GM23248 (cell line): Measurements from ENCODE around the gene FBXO39. TPM values are rescaled to one million over a fixed set of nuclear protein-coding genes. Genes with fewer than 3 reads are reported as not detected.

Experiments
- DNase-seq: peaks from one replicate; pipeline ENCODE4 v3.0.0-alpha.2; 2015
- H2AFZ ChIP-seq: fragments of 200-600 bp; sonication (generic); 2 replicates; pipeline ENCODE4 v1.6.1; 2016; ENCODE audit warnings: antibody characterized with exemption
- H3F3A ChIP-seq: fragments of 200-600 bp; sonication (generic); 2 replicates; pipeline ENCODE4 v1.6.1; 2016; ENCODE audit warnings: mild to moderate bottlenecking, antibody characterized with exemption, mixed run types; ENCODE audit not compliant: insufficient read depth
- H3K27ac ChIP-seq: fragments of 200-600 bp; sonication (generic); 2 replicates; pipeline ENCODE4 v1.5.1; 2016; ENCODE audit warnings: mild to moderate bottlenecking
- H3K27me3 ChIP-seq: fragments of 200-600 bp; sonication (generic); replicated peaks from 2 replicates; pipeline ENCODE4 v1.6.1; 2016; ENCODE audit warnings: mild to moderate bottlenecking; ENCODE audit not compliant: insufficient read depth
- H3K36me3 ChIP-seq: fragments of 200-600 bp; sonication (generic); 2 replicates; pipeline ENCODE4 v1.6.1; 2016; ENCODE audit warnings: low read depth, mild to moderate bottlenecking
- H3K4me1 ChIP-seq: fragments of 200-600 bp; sonication (generic); 2 replicates; pipeline ENCODE4 v1.6.1; 2016; ENCODE audit warnings: mild to moderate bottlenecking; ENCODE audit not compliant: insufficient read depth
- H3K4me2 ChIP-seq: fragments of 200-600 bp; sonication (generic); one replicate; pipeline ENCODE4 v1.6.1; 2016; ENCODE audit warnings: mild to moderate bottlenecking; ENCODE audit not compliant: unreplicated experiment
- H3K4me3 ChIP-seq: fragments of 200-600 bp; sonication (generic); 2 replicates; pipeline ENCODE4 v1.5.1; 2016; ENCODE audit warnings: mild to moderate bottlenecking
- H3K79me2 ChIP-seq: fragments of 200-600 bp; sonication (generic); 2 replicates; pipeline ENCODE4 v1.6.1; 2016; ENCODE audit warnings: mild to moderate bottlenecking; ENCODE audit not compliant: insufficient read depth
- H3K9ac ChIP-seq: fragments of 200-600 bp; sonication (generic); 2 replicates; pipeline ENCODE4 v1.6.1; 2016; ENCODE audit warnings: mild to moderate bottlenecking
- H3K9me2 ChIP-seq: fragments of 200-600 bp; sonication (generic); 2 replicates; pipeline ENCODE4 v1.6.1; 2016; ENCODE audit warnings: mixed run types, mild to moderate bottlenecking, moderate library complexity; ENCODE audit not compliant: insufficient read depth
- H3K9me3 ChIP-seq: fragments of 200-600 bp; sonication (generic); one replicate; pipeline ENCODE4 v1.6.1; 2017; ENCODE audit warnings: low read depth
- H4K20me1 ChIP-seq: fragments of 200-600 bp; sonication (generic); 2 replicates; pipeline ENCODE4 v1.6.0; 2016; ENCODE audit not compliant: insufficient read depth
- EZH2 ChIP-seq: fragments of 200-600 bp; sonication (generic); IDR thresholded peaks from 2 replicates; pipeline ENCODE4 v1.6.1; 2018; ENCODE audit warnings: antibody characterized with exemption, mild to moderate bottlenecking; ENCODE audit not compliant: insufficient read depth, poor library complexity, severe bottlenecking
- EZH2phosphoT487 ChIP-seq: fragments of 200-600 bp; sonication (generic); IDR thresholded peaks from 2 replicates; pipeline ENCODE4 v1.6.1; 2018; ENCODE audit warnings: antibody characterized with exemption, moderate library complexity, mild to moderate bottlenecking, low read depth; ENCODE audit not compliant: insufficient read depth
- WGBS, 2 experiments: methylation state at CpG; one replicate each; pipeline ENCODE4 v1.1.6; 2015 to 2017; ENCODE audit warnings: low lambda C conversion rate in 2 of 2, low coverage in 1 of 2; ENCODE audit errors: missing lambda C conversion rate in 2 of 2; 5-methylcytosine and 5-hydroxymethylcytosine counted together
- in situ Hi-C: fragments of 300-500 bp; cut with MboI; formaldehyde crosslinking; loops from 2 replicates; pipeline ENCODE4 v1.15.0; 2020
- polyA plus RNA-seq: library from polyadenylated mRNA; unstranded; fragments of >200 nt; fragmentation: Nextera tagmentation; extraction: Ambion mirVana; gene quantifications from 2 replicates; pipeline ENCODE4 v1.2.1, GENCODE V29; 2016
- total RNA-seq: library from RNA; depleted of rRNA; stranded (reverse); fragments of >200 nt; shearing (Covaris generic); gene quantifications from 2 replicates; pipeline ENCODE4 v1.2.3, GENCODE V29; 2014

FBXO39 gene
- total and polyA plus RNA-seq, 2 experiments from 2014 or later, result 1.1 TPM; not detected in 1

GRCh38 chr17:6780886-6781285, 4.9 kb downstream of the FBXO39 start:
- H2AFZ ChIP-seq, result no peak overlapping the region
- in situ Hi-C loops, result no loop called here
- no peaks in the 10 kb centered on the region for H3F3A ChIP-seq
- no peak for TF ChIP-seq EZH2phosphoT487
- TF ChIP-seq EZH2, result no peak
- H3K79me2 ChIP-seq, result no peaks in the 10 kb centered on the region
- no peaks in the 10 kb centered on the region for H4K20me1 ChIP-seq
- H3K27me3 ChIP-seq, result 0 out of 2 replicates have a peak, but pooled peaks cover 7% of the 10 kb centered on the region
- no peaks in the 10 kb centered on the region for H3K9me2 ChIP-seq
- H3K4me1 ChIP-seq, result no peaks in the 10 kb centered on the region
- 75% methylated on average over 3 of the region's 3 CpGs for WGBS, 2 experiments
- no peak overlapping the region for H3K9ac ChIP-seq
- H3K4me2 ChIP-seq, result no peak overlapping the region
- no peak for DNase-seq
- H3K9me3 ChIP-seq, result no peaks in the 10 kb centered on the region
- no peaks in the 10 kb centered on the region for H3K36me3 ChIP-seq
- H3K4me3 ChIP-seq, result no peak overlapping the region
- H3K27ac ChIP-seq, result no peak overlapping the region

DNA sequence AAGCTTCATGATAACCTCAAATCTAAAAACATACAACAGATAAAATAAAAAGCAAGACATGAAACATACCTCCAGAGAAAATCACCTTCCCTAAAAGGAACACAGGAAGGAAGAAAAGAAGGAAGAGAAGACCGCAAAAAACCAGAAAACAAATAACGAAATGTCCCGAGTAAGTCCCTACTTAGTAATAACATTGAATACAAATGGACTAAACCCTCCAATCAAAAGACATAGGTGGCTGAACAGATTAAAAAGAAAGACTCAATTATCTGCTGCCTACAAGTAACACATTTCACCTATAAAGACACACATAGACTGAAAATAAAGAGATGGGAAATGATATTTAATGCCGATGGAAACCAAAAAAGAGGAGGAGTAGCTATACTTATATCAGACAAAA, 6.2 kb downstream of the FBXO39 start:
- H4K20me1 ChIP-seq, result no peaks in the 10 kb centered on the region
- WGBS, 2 experiments, result 92 to 97% methylated on average over 4 of the region's 4 CpGs
- H3K4me3 ChIP-seq, result no peak overlapping the region
- no peak overlapping the region for H2AFZ ChIP-seq
- no peak overlapping the region for H3K27ac ChIP-seq
- peaks cover 4% of the 10 kb centered on the region; the same call in 1 of the 2 replicates for H3K4me1 ChIP-seq
- in situ Hi-C loops, result no loop called here
- no peaks in the 10 kb centered on the region for H3K79me2 ChIP-seq
- no peaks in the 10 kb centered on the region for H3K9me2 ChIP-seq
- H3K9me3 ChIP-seq, result no peaks in the 10 kb centered on the region
- H3K4me2 ChIP-seq, result no peak overlapping the region
- no peak overlapping the region for H3K9ac ChIP-seq
- H3K27me3 ChIP-seq, result no peaks in the 10 kb centered on the region
- TF ChIP-seq EZH2 (no peak), EZH2phosphoT487 (no peak)
- DNase-seq, result no peak
- no peaks in the 10 kb centered on the region for H3K36me3 ChIP-seq
- no peaks in the 10 kb centered on the region for H3F3A ChIP-seq

GRCh38 chr17:6786618-6787017, 10.6 kb downstream of the FBXO39 start:
- H3K4me3 ChIP-seq, result no peak overlapping the region

GRCh38 chr17:6787081-6787693, 11.2 kb downstream of the FBXO39 start:
- Histone ChIP-seq H3K27ac (no peak overlapping the region), H3K4me3 (no peak overlapping the region), H3K36me3 (no peaks in the 10 kb centered on the region), H3K4me1 (peaks cover 4% of the 10 kb centered on the region; the same call in 1 of the 2 replicates), H3F3A (no peaks in the 10 kb centered on the region), H3K79me2 (no peaks in the 10 kb centered on the region), H3K27me3 (no peaks in the 10 kb centered on the region; the same call in 1 of the 2 replicates), H3K9me3 (no peaks in the 10 kb centered on the region), H4K20me1 (no peaks in the 10 kb centered on the region), H3K9ac (no peak overlapping the region), H2AFZ (peak overlapping the region; percentile 40), H3K9me2 (no peaks in the 10 kb centered on the region), H3K4me2 (no peak overlapping the region)
- TF ChIP-seq EZH2phosphoT487, result no peak
- no peak for TF ChIP-seq EZH2
- in situ Hi-C loops, result no loop called here
- DNase-seq, result no peak
- 70 to 77% methylated on average over 10 of the region's 10 CpGs for WGBS, 2 experiments

More at GRCh38 chr17:6786618-6787017, 10.6 kb downstream of the FBXO39 start:
- Histone ChIP-seq H3K4me1 (peaks cover 4% of the 10 kb centered on the region; the same call in 1 of the 2 replicates), H3K9me2 (no peaks in the 10 kb centered on the region), H3K27ac (no peak overlapping the region), H3K79me2 (no peaks in the 10 kb centered on the region), H2AFZ (peak overlapping the region; percentile 40), H3K9ac (no peak overlapping the region), H3K36me3 (no peaks in the 10 kb centered on the region), H3K27me3 (no peaks in the 10 kb centered on the region; the same call in 1 of the 2 replicates), H3F3A (no peaks in the 10 kb centered on the region), H3K9me3 (no peaks in the 10 kb centered on the region), H4K20me1 (no peaks in the 10 kb centered on the region), H3K4me2 (peak overlapping the region; percentile 6)
- 45 to 46% methylated on average over 8 of the region's 8 CpGs for WGBS, 2 experiments
- in situ Hi-C loops, result no loop called here
- peak; percentile 95 for DNase-seq
- TF ChIP-seq EZH2 (no peak), EZH2phosphoT487 (no peak)
